HCT116 (cell line): ENCODE measurements around the gene SLC9A2. TPM values are rescaled to one million over a fixed set of nuclear protein-coding genes. Genes with fewer than 3 reads are reported as not detected.

Source experiments
- ATAC-seq: fragments of 200-7000 bp; cut with Tn5 transposase; 2 replicates; pipeline ENCODE4 v1.9.1; 2020; ENCODE audit warnings: mild to moderate bottlenecking, moderate library complexity
- BruUV-seq: library from RNA; stranded (reverse); fragments of 400-500 nt; replicated peaks from 2 replicates; lab custom pipeline; 2021; lab: Mats Ljungman, UMichigan
- CTCF ChIA-PET: fragments of 300-600 bp; sonication (Branson Sonifier 250); formaldehyde crosslinking; loops from one replicate; lab custom pipeline; 2021; ENCODE audit warnings: antibody characterized with exemption; lab: Charles Lee
- POLR2A ChIA-PET: fragments of 300-600, 350-600 bp; sonication (Branson Sonifier 250); formaldehyde crosslinking; loops from one replicate; lab custom pipeline; 2021; ENCODE audit warnings: antibody characterized with exemption; lab: Charles Lee
- RAD21 ChIA-PET, 2 experiments: fragments of 300-600 bp; sonication (Branson Sonifier 250); formaldehyde crosslinking; loops; one replicate each; lab custom pipeline; 2023; ENCODE audit warnings: low total read pairs in 2 of 2; ENCODE audit not compliant: uncharacterized antibody in 2 of 2, unreplicated experiment in 2 of 2, low non-redundant PET in 1 of 2; lab: Charles Lee
- DNase-seq: peaks from one replicate; pipeline ENCODE4 v3.0.0-alpha.2; 2010; ENCODE audit warnings: low read depth, low spot score
- H2AFZ ChIP-seq: fragments of 200-600 bp; shearing (Covaris generic), sonication (generic); 2 replicates; pipeline ENCODE4 v1.6.1; 2017; ENCODE audit warnings: low read depth, mixed run types, mixed read lengths, antibody characterized with exemption, low read length; ENCODE audit not compliant: poor library complexity, severe bottlenecking
- H3K27ac ChIP-seq: 2 replicates; pipeline ENCODE4 v1.5.1; 2012; ENCODE audit warnings: low read depth, low read length
- H3K27me3 ChIP-seq: fragments of 200-600 bp; sonication (generic); 2 replicates; pipeline ENCODE4 v1.6.1; 2016; ENCODE audit warnings: mixed run types, low read length, mixed read lengths; ENCODE audit not compliant: insufficient read depth
- H3K36me3 ChIP-seq, 2 experiments: fragments of 200-500 bp in 1 of 2; fragments of 200-600 bp in 1 of 2; sonication (Bioruptor generic) in 1 of 2; sonication (generic) in 1 of 2; 2 replicates each; pipeline versions ENCODE4 v1.5.1 to v1.6.1; 2014 to 2016; ENCODE audit warnings: low read length in 2 of 2, inconsistent platforms in 1 of 2, mixed read lengths in 1 of 2, mixed run types in 1 of 2; ENCODE audit not compliant: insufficient read depth in 2 of 2, control insufficient read depth in 1 of 2
- H3K4me1 ChIP-seq, 2 experiments: fragments of 200-600 bp in 1 of 2; sonication (generic) in 1 of 2; 2 replicates each; pipeline versions ENCODE4 v1.5.1 to v1.6.1; 2012 to 2017; ENCODE audit warnings: low read length in 2 of 2, inconsistent platforms in 1 of 2, mild to moderate bottlenecking in 1 of 2, mixed read lengths in 1 of 2, mixed run types in 1 of 2, moderate library complexity in 1 of 2; ENCODE audit not compliant: insufficient read depth in 2 of 2, control insufficient read depth in 1 of 2
- H3K4me2 ChIP-seq: fragments of 200-600 bp; sonication (generic); 2 replicates; pipeline ENCODE4 v1.6.1; 2017; ENCODE audit warnings: mixed run types, low read length, mixed read lengths
- H3K4me3 ChIP-seq, 2 experiments: fragments of 200-600 bp in 1 of 2; sonication (generic) in 1 of 2; replicated peaks in 1 of 2; 2 replicates each; pipeline ENCODE4 v1.5.1; 2011 to 2016; ENCODE audit warnings: low read length in 2 of 2, control low read depth in 1 of 2, low read depth in 1 of 2, mild to moderate bottlenecking in 1 of 2, mixed read lengths in 1 of 2, mixed run types in 1 of 2
- H3K79me2 ChIP-seq: fragments of 200-600 bp; sonication (generic); 2 replicates; pipeline ENCODE4 v1.6.1; 2017; ENCODE audit warnings: mild to moderate bottlenecking, mixed run types, low read length, moderate library complexity, mixed read lengths; ENCODE audit not compliant: insufficient read depth
- H3K9ac ChIP-seq: fragments of 200-600 bp; sonication (generic); 2 replicates; pipeline ENCODE4 v1.6.1; 2016; ENCODE audit warnings: low read length, mixed read lengths
- H3K9me2 ChIP-seq: fragments of 200-600 bp; sonication (generic), shearing (Covaris generic); 2 replicates; pipeline ENCODE4 v1.6.1; 2017; ENCODE audit warnings: mixed run types, mild to moderate bottlenecking, moderate library complexity; ENCODE audit not compliant: insufficient read depth
- H3K9me3 ChIP-seq, 2 experiments: fragments of 200-500 bp in 1 of 2; fragments of 200-600 bp in 1 of 2; sonication (Bioruptor generic) in 1 of 2; sonication (generic) in 1 of 2; 2 replicates each; pipeline ENCODE4 v1.6.1; 2014 to 2017; ENCODE audit warnings: low read length in 2 of 2, mixed read lengths in 2 of 2, inconsistent platforms in 1 of 2, low read depth in 1 of 2, mild to moderate bottlenecking in 1 of 2, mixed run types in 1 of 2, moderate library complexity in 1 of 2; ENCODE audit not compliant: control insufficient read depth in 1 of 2, insufficient read depth in 1 of 2
- H4K20me1 ChIP-seq: fragments of 200-600 bp; sonication (generic), shearing (Covaris generic); 2 replicates; pipeline ENCODE4 v1.6.1; 2017; ENCODE audit warnings: mixed run types, mild to moderate bottlenecking, moderate library complexity; ENCODE audit not compliant: insufficient read depth
- CEBPB ChIP-seq: IDR thresholded peaks from 2 replicates; pipeline ENCODE4 v1.6.1; 2012; ENCODE audit warnings: low read depth
- CTCF ChIP-seq, 3 experiments: fragments of 200-600 bp in 1 of 3; sonication (generic) in 1 of 3; IDR thresholded peaks in 2 of 3; conservative IDR thresholded peaks in 1 of 3; 2 replicates each; pipeline ENCODE4 v1.5.1; 2012 to 2017; ENCODE audit warnings: low read depth in 2 of 3, low read length in 2 of 3, antibody characterized with exemption in 1 of 3, borderline replicate concordance in 1 of 3, control low read depth in 1 of 3, mild to moderate bottlenecking in 1 of 3, mixed read lengths in 1 of 3, mixed run types in 1 of 3, moderate library complexity in 1 of 3; ENCODE audit not compliant: insufficient read depth in 1 of 3
- EGR1 ChIP-seq: IDR thresholded peaks from 2 replicates; pipeline ENCODE4 v1.6.1; 2012; ENCODE audit warnings: low read depth
- EZH2 ChIP-seq: fragments of 200-600 bp; sonication (generic); IDR thresholded peaks from 2 replicates; pipeline ENCODE4 v1.6.1; 2017; ENCODE audit warnings: antibody characterized with exemption, mixed run types
- FOSL1 ChIP-seq: IDR thresholded peaks from 2 replicates; pipeline ENCODE4 v1.6.1; 2012; ENCODE audit warnings: low read depth
- SP1 ChIP-seq: IDR thresholded peaks from 2 replicates; pipeline ENCODE4 v1.6.1; 2012; ENCODE audit warnings: low read depth
- ZNF274 ChIP-seq: fragments of 200-500 bp; sonication (Bioruptor generic); IDR thresholded peaks from 2 replicates; pipeline ENCODE4 v1.6.1; 2014; ENCODE audit warnings: mild to moderate bottlenecking, low read depth, low read length, inconsistent platforms
- intact Hi-C: fragments of 100-400 bp; cut with micrococcal nuclease; formaldehyde crosslinking; loops from 2 replicates; pipeline ENCODE4 v1.10.0; 2022
- total RNA-seq: library from RNA; stranded (reverse); gene quantifications from one replicate; pipeline ENCODE4 v1.2.1, GENCODE V29; 2021; ENCODE audit not compliant: unreplicated experiment
- TF ChIP-seq, protein P1 (sequence below): IDR thresholded peaks from 2 replicates; pipeline ENCODE4 v1.6.1; 2012; ENCODE audit warnings: low read depth
- TF ChIP-seq, protein P2 (sequence below): IDR thresholded peaks from 2 replicates; pipeline ENCODE4 v1.6.1; 2012

Gene SLC9A2
- total RNA-seq, 1 experiment from 2014 or later, result 1.4 TPM

DNA sequence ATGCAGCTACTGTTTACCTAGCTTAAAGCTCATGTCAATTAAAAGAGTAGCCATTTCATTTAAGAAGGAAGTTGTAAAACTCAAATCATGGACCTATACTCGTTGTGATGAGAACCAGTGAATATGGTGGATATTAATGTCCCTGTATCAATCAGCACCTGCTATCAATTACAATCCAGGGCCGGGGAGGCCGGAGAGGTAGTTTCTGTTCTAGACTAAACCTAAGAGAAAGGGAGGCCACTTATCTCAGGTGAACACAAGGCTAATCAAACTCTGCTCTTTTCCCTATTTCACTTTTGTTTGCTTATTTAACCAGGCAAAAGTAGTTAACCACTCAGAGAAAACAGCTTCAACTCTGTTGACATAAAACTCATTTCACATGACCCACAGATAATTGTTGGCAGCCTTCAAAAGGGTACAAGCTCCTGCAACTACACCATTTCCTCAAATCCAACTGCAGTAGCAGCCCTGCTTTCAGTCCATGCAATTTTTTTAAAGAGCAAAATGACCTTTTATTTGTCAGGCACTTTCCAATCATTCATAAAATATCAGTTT is 27.8 kb upstream of the SLC9A2 start:
- Histone ChIP-seq H4K20me1 (no peaks in the 10 kb centered on the region), H3K9me3 (no peaks in the 10 kb centered on the region)
- DNase-seq, result no peak
- TF ChIP-seq SP1, result no peak
- TF ChIP-seq FOSL1, result no peak
- TF ChIP-seq CEBPB, result no peak
- TF ChIP-seq EGR1, result no peak
- no peak for TF ChIP-seq ZNF274
- TF ChIP-seq, protein P1, sequence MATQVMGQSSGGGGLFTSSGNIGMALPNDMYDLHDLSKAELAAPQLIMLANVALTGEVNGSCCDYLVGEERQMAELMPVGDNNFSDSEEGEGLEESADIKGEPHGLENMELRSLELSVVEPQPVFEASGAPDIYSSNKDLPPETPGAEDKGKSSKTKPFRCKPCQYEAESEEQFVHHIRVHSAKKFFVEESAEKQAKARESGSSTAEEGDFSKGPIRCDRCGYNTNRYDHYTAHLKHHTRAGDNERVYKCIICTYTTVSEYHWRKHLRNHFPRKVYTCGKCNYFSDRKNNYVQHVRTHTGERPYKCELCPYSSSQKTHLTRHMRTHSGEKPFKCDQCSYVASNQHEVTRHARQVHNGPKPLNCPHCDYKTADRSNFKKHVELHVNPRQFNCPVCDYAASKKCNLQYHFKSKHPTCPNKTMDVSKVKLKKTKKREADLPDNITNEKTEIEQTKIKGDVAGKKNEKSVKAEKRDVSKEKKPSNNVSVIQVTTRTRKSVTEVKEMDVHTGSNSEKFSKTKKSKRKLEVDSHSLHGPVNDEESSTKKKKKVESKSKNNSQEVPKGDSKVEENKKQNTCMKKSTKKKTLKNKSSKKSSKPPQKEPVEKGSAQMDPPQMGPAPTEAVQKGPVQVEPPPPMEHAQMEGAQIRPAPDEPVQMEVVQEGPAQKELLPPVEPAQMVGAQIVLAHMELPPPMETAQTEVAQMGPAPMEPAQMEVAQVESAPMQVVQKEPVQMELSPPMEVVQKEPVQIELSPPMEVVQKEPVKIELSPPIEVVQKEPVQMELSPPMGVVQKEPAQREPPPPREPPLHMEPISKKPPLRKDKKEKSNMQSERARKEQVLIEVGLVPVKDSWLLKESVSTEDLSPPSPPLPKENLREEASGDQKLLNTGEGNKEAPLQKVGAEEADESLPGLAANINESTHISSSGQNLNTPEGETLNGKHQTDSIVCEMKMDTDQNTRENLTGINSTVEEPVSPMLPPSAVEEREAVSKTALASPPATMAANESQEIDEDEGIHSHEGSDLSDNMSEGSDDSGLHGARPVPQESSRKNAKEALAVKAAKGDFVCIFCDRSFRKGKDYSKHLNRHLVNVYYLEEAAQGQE, result no peak
- TF ChIP-seq CTCF (IDR thresholded peaks at IDR 0.05 in 2 of 3, conservative IDR thresholded peaks at IDR 0.05 in 1 of 3; ENCODE audit: borderline replicate concordance in 1 of 3, insufficient read depth in 1 of 3, low read depth in 2 of 3, low read length in 2 of 3), result no peak
- TF ChIP-seq, protein P2, sequence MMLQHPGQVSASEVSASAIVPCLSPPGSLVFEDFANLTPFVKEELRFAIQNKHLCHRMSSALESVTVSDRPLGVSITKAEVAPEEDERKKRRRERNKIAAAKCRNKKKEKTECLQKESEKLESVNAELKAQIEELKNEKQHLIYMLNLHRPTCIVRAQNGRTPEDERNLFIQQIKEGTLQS, result no peak
- TF ChIP-seq EZH2, result no peak
- TF ChIP-seq, all 23 proteins: peak for 0
- no peaks in the 10 kb centered on the region for H3K36me3 ChIP-seq
- ChIA-PET CTCF (interaction anchor here (0.9 to 2.6 kb wide), 2 partner anchors 24 to 118 kb away, joined by 3 to 11 read pairs; partner anchors contain the start of gene SLC9A4), POLR2A (no interaction called here), RAD21 (no interaction called here)
- no peaks in the 10 kb centered on the region for H3K4me1 ChIP-seq
- intact Hi-C loops, result loop anchor here (1.0 kb wide), 1 partner anchor 118 kb away; the partner anchor contains the start of gene SLC9A4
- no peaks in the 10 kb centered on the region for H3K9me2 ChIP-seq
- H3K79me2 ChIP-seq, result no peaks in the 10 kb centered on the region
- no peak overlapping the region for H3K9ac ChIP-seq
- H3K4me3 ChIP-seq, result no peak overlapping the region
- no peaks in the 10 kb centered on the region for H3K27me3 ChIP-seq
- no TSS peak for BruUV-seq
- no peak overlapping the region for H3K4me2 ChIP-seq
- H3K27ac ChIP-seq, result no peak overlapping the region
- H2AFZ ChIP-seq, result no peak overlapping the region
- no peak for ATAC-seq
